PC-3 (cell line): ENCODE data around the gene COL8A2. TPM values are rescaled to one million over a fixed set of nuclear protein-coding genes. Genes with fewer than 3 reads are reported as not detected.

Source experiments
- ATAC-seq: fragments of 200-7000 bp; cut with Tn5 transposase; 2 replicates; pipeline ENCODE4 v1.9.1; 2020; ENCODE audit warnings: mild to moderate bottlenecking, moderate library complexity
- BruUV-seq: library from RNA; stranded (reverse); fragments of 400-500 nt; replicated peaks from 2 replicates; lab custom pipeline; 2021; lab: Mats Ljungman, UMichigan
- CTCF ChIA-PET: fragments of 300-600 bp; sonication (Branson Sonifier 250); formaldehyde crosslinking; loops from one replicate; lab custom pipeline; 2022; ENCODE audit warnings: antibody characterized with exemption; lab: Charles Lee
- POLR2A ChIA-PET: fragments of 300-600 bp; sonication (Branson Sonifier 250); formaldehyde crosslinking; loops from one replicate; lab custom pipeline; 2022; ENCODE audit warnings: antibody characterized with exemption; ENCODE audit not compliant: unreplicated experiment; lab: Charles Lee
- DNase-seq: peaks from one replicate; pipeline ENCODE4 v3.0.0-alpha.2; 2015
- H2AFZ ChIP-seq: fragments of 300-600 bp; sonication (generic); 2 replicates; pipeline ENCODE4 v1.6.0; 2016; ENCODE audit warnings: antibody characterized with exemption, low read length
- H3F3A ChIP-seq: fragments of 300-600 bp; sonication (generic); one replicate; pipeline ENCODE4 v1.6.0; 2017; ENCODE audit warnings: antibody characterized with exemption, low read length, control low read depth, mild to moderate bottlenecking; ENCODE audit not compliant: unreplicated experiment
- H3K27ac ChIP-seq: fragments of 300-600 bp; sonication (generic); 2 replicates; pipeline ENCODE4 v1.5.1; 2016; ENCODE audit warnings: mild to moderate bottlenecking, low read length
- H3K27me3 ChIP-seq: fragments of 300-600 bp; sonication (generic); 2 replicates; pipeline ENCODE4 v1.6.1; 2016; ENCODE audit warnings: low read length, mixed read lengths
- H3K36me3 ChIP-seq: fragments of 300-600 bp; sonication (generic); 2 replicates; pipeline ENCODE4 v1.6.1; 2016; ENCODE audit warnings: low read depth, mixed run types, low read length, mixed read lengths
- H3K4me1 ChIP-seq: fragments of 300-600 bp; sonication (generic); 2 replicates; pipeline ENCODE4 v1.5.1; 2016; ENCODE audit warnings: low read length; ENCODE audit not compliant: insufficient read depth
- H3K4me2 ChIP-seq: fragments of 300-600 bp; sonication (generic); 2 replicates; pipeline ENCODE4 v1.6.0; 2016; ENCODE audit warnings: low read length
- H3K4me3 ChIP-seq: fragments of 300-600 bp; sonication (generic); 2 replicates; pipeline ENCODE4 v1.5.1; 2016; ENCODE audit warnings: mild to moderate bottlenecking, low read length, mixed read lengths
- H3K79me2 ChIP-seq: fragments of 300-600 bp; sonication (generic); 2 replicates; pipeline ENCODE4 v1.6.1; 2017; ENCODE audit warnings: low read length, mixed read lengths
- H3K9ac ChIP-seq: fragments of 300-600 bp; sonication (generic); 2 replicates; pipeline ENCODE4 v1.6.0; 2016; ENCODE audit warnings: mild to moderate bottlenecking, low read length
- H3K9me2 ChIP-seq: fragments of 300-600 bp; sonication (generic); replicated peaks from 2 replicates; pipeline ENCODE4 v1.6.1; 2016; ENCODE audit warnings: mixed run types, low read length, mixed read lengths
- H3K9me3 ChIP-seq: fragments of 300-600 bp; sonication (generic); 2 replicates; pipeline ENCODE4 v1.6.1; 2016; ENCODE audit warnings: low read length, mixed read lengths
- H4K20me1 ChIP-seq: fragments of 300-600 bp; sonication (generic); 2 replicates; pipeline ENCODE4 v1.6.1; 2016; ENCODE audit warnings: low read length, mixed read lengths
- CTCF ChIP-seq: fragments of 300-600 bp; sonication (generic); conservative IDR thresholded peaks from 2 replicates; pipeline ENCODE4 v1.5.1; 2017; ENCODE audit warnings: antibody characterized with exemption, low read depth, mild to moderate bottlenecking, low read length
- EZH2 ChIP-seq: fragments of 300-600 bp; sonication (generic); IDR thresholded peaks from one replicate; pipeline ENCODE4 v1.6.1; 2017; ENCODE audit warnings: antibody characterized with exemption, mild to moderate bottlenecking, low read length; ENCODE audit not compliant: unreplicated experiment
- EZH2phosphoT487 ChIP-seq: fragments of 300-600 bp; sonication (generic); IDR thresholded peaks from 2 replicates; pipeline ENCODE4 v1.6.1; 2018; ENCODE audit warnings: mild to moderate bottlenecking, antibody characterized with exemption, low read length, borderline replicate concordance
- intact Hi-C: fragments of 100-400 bp; cut with micrococcal nuclease; formaldehyde crosslinking; loops from 2 replicates; pipeline ENCODE4 v1.9.0; 2023
- total RNA-seq: library from RNA; depleted of rRNA; stranded (reverse); fragments of >200 nt; gene quantifications from 2 replicates; pipeline ENCODE4 v1.2.3, GENCODE V29; 2014

Gene COL8A2
- total RNA-seq, 1 experiment from 2014 or later = 0.26 TPM

DNA sequence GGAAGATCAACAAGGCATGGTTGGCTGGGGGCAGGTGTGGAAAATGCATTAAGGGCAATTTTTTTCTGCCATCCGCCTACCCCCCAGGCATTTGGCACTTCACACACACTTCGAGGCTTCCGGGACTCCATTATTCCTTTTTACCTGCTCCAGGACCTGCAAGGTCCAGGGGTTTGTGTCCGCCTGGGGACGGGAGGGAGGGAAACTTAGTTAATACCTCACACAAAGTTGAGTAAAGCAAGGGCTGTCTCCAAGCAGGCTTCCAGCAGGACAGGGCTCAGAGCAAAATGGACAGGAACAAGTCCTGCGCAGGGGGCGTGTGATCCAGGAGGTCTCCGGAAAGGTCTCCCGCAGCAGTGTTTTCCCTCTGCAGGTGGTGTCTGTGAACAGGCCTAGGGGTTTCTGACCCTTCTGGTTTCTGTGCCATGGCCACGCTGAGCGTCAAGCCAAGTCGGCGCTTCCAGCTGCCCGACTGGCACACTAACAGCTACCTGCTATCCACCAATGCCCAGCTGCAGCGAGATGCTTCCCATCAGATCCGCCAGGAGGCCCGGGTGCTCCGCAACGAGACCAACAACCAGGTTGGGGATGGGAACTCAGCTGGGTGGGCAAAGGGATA lies 40.4 kb downstream of the COL8A2 start:
- BruUV-seq = no TSS peak
- POLR2A ChIA-PET = no interaction called here

GRCh38 chr1:36083635-36084496 lies 41.2 kb downstream of the COL8A2 start, which contains the start of gene TEKT2:
Gene TEKT2 (plus strand): TSS chr1:36084094. CDS start chr1:36084922, 828 bp downstream.
- Histone ChIP-seq H4K20me1 (no peaks in the 10 kb centered on the region), H3K27ac (no peak within 1 kb of the TSS), H3K79me2 (peaks cover 1% of the 10 kb centered on the region), H3K4me3 (no peak within 1 kb of the TSS), H3K4me1 (0 out of 2 replicates have a peak, but pooled peaks cover 4% of the 10 kb centered on the region), H3K9ac (no peak within 1 kb of the TSS), H3K27me3 (no peaks in the 10 kb centered on the region), H3K4me2 (no peak within 1 kb of the TSS), H3K36me3 (no peaks in the 10 kb centered on the region), H3F3A (no peaks in the 10 kb centered on the region), H3K9me2 (no peaks in the 10 kb centered on the region), H2AFZ (peak within 1 kb of the TSS; percentile 22; the same call in 1 of the 2 replicates), H3K9me3 (no peaks in the 10 kb centered on the region)
- DNase-seq (no peak), ATAC-seq (no peak)
- ChIA-PET POLR2A (no interaction called here), CTCF (interaction anchor here (0.5 kb wide), 1 partner anchor 152 kb away, joined by 3 read pairs; no protein-coding TSS in a partner anchor)
- no peak for TF ChIP-seq EZH2
- no peak for TF ChIP-seq EZH2phosphoT487
- no peak for TF ChIP-seq CTCF
- no TSS peak for BruUV-seq
- intact Hi-C loops = loop anchor here (10.0 kb wide), 1 partner anchor 149 kb away; the partner anchor contains the start of gene AGO3

More for the DNA sequence above, 40.4 kb downstream of the COL8A2 start:
- Histone ChIP-seq H3K4me2 (no peak overlapping the region), H3K36me3 (no peaks in the 10 kb centered on the region), H3F3A (no peaks in the 10 kb centered on the region), H3K4me1 (peaks cover 5% of the 10 kb centered on the region; the same call in 1 of the 2 replicates), H3K4me3 (no peak overlapping the region), H3K9me3 (no peaks in the 10 kb centered on the region), H3K79me2 (peaks cover 9% of the 10 kb centered on the region), H3K27me3 (no peaks in the 10 kb centered on the region), H3K9me2 (no peaks in the 10 kb centered on the region), H4K20me1 (no peaks in the 10 kb centered on the region), H2AFZ (peak overlapping the region; percentile 22; the same call in 1 of the 2 replicates), H3K27ac (no peak overlapping the region), H3K9ac (no peak overlapping the region)
- CTCF ChIA-PET = no interaction called here
- no peak for ATAC-seq
- DNase-seq = no peak
- TF ChIP-seq EZH2 = no peak
- no peak for TF ChIP-seq CTCF
- TF ChIP-seq EZH2phosphoT487 = no peak
- intact Hi-C loops = loop anchor here (5.0 to 10.0 kb wide), 2 partner anchors 150 to 227 kb away; partner anchors contain the start of gene AGO3
